SK-N-MC (cell line): ENCODE data around the gene RUFY4.

ENCODE experiments used
- EZH2 ChIP-seq: fragments of 200-600 bp; sonication (generic); IDR thresholded peaks from one replicate; pipeline ENCODE4 v1.6.1; 2017; ENCODE audit warnings: antibody characterized with exemption
- POLR2AphosphoS5 ChIP-seq: IDR thresholded peaks from 2 replicates; pipeline ENCODE4 v1.6.1; 2012; ENCODE audit warnings: mild to moderate bottlenecking, low read depth, low read length, borderline replicate concordance

GRCh38 chr2:218036371-218036770 is 32.7 kb upstream of the RUFY4 start:
- TF ChIP-seq POLR2AphosphoS5 (no peak), EZH2 (no peak)
